ENCODE measurements around the gene ATPAF1.

The ATPAF1 gene

GRCh38 chr1:46646844-46647243 lies 21.3 kb downstream of the ATPAF1 start:
- DNase-seq: no peak

- DNase-seq: no peak
Measured at GRCh38 chr1:46646331-46646730, 21.8 kb downstream of the ATPAF1 start.

- no peak for DNase-seq
Measured at GRCh38 chr1:46645815-46646214, 22.3 kb downstream of the ATPAF1 start.

- DNase-seq: peak; percentile 83
Measured at GRCh38 chr1:46643368-46643775, 24.8 kb downstream of the ATPAF1 start.

GRCh38 chr1:46642115-46642680 lies 26.0 kb downstream of the ATPAF1 start:
- DNase-seq: no peak

- DNase-seq: no peak
Measured at GRCh38 chr1:46639547-46639946, 28.6 kb downstream of the ATPAF1 start.

GRCh38 chr1:46638921-46639320 lies 29.2 kb downstream of the ATPAF1 start:
- DNase-seq: no peak

GRCh38 chr1:46637444-46638083 lies 30.6 kb downstream of the ATPAF1 start:
- no peak for DNase-seq

- no peak for DNase-seq
Measured at GRCh38 chr1:46635205-46635604, 33.0 kb downstream of the ATPAF1 start.

- DNase-seq: no peak
Measured at GRCh38 chr1:46630719-46631118, 37.4 kb downstream of the ATPAF1 start.

- DNase-seq: no peak
Measured at GRCh38 chr1:46623743-46624644, 44.2 kb downstream of the ATPAF1 start.

GRCh38 chr1:46622344-46622743 lies 45.8 kb downstream of the ATPAF1 start:
- DNase-seq: no peak

- no peak for DNase-seq
Measured at GRCh38 chr1:46621930-46622329, 46.2 kb downstream of the ATPAF1 start.

GRCh38 chr1:46619656-46620258 lies 48.4 kb downstream of the ATPAF1 start:
- DNase-seq: no peak

- no peak for DNase-seq
Measured at GRCh38 chr1:46618754-46619415, 49.3 kb downstream of the ATPAF1 start.

GRCh38 chr1:46617833-46618232 lies 50.3 kb downstream of the ATPAF1 start:
- no peak for DNase-seq

- DNase-seq: no peak
Measured at GRCh38 chr1:46617108-46617800, 50.9 kb downstream of the ATPAF1 start.

GRCh38 chr1:46616277-46617107 lies 51.7 kb downstream of the ATPAF1 start, which contains the start of gene MOB3C:
TSS of gene MOB3C (minus strand) at chr1:46616811. CDS start at chr1:46613321, 3,490 bp downstream.
- peak; percentile 80 for DNase-seq

GRCh38 chr1:46615735-46616134 lies 52.4 kb downstream of the ATPAF1 start:
- DNase-seq: no peak

- DNase-seq: no peak
Measured at GRCh38 chr1:46615088-46615487, 53.1 kb downstream of the ATPAF1 start.

GRCh38 chr1:46614604-46614984 lies 53.6 kb downstream of the ATPAF1 start:
- no peak for DNase-seq
